ENCODE results near the gene NCAM2. TPM values are rescaled to one million over a fixed set of nuclear protein-coding genes. Genes with fewer than 3 reads are reported as not detected.

Gene NCAM2
- total and polyA plus RNA-seq, 4 donors = 30.7 to 138 (median 61.1) TPM

DNA sequence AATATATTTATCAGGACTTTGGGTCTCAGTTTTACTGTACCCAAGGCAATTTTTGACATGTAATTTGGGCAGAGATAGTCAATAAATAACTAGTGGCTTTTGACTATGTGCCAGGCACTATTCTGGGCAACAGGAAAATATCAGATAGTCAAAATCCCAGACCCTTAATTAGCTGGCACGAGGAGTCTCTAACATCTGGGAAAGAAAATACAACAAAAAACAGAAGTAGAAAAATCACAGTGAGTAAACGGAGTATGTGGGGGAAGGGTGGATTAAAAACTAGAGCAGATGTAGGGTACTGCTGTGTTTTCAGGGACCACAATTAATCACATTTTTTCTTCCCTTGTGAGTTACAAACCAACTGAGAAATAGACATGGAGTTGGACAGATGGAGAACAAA lies 217.8 kb downstream of the NCAM2 start:
- Histone ChIP-seq H3K36me3 (ENCODE audit: control insufficient read depth, insufficient read depth, low read length) (no peaks in the 10 kb centered on the region), H3K9me3 (ENCODE audit: control insufficient read depth, insufficient read depth, low read length) (no peaks in the 10 kb centered on the region), H3K4me3 (ENCODE audit: low read depth, low read length) (no peak overlapping the region), H3K27ac (ENCODE audit: low read depth, low read length) (no peak overlapping the region), H3K4me1 (ENCODE audit: control insufficient read depth, insufficient read depth, low read length) (no peaks in the 10 kb centered on the region), H3K27me3 (ENCODE audit: control insufficient read depth, insufficient read depth, low read length) (no peaks in the 10 kb centered on the region)
- WGBS (ENCODE audit: insufficient coverage) = no CpG with 5 or more reads among the region's 2 CpGs
- DNase-seq (ENCODE audit: low read depth in 4 of 6, low spot score in 6 of 6) = peak in 1 of 6 donors; percentile 30

DNA sequence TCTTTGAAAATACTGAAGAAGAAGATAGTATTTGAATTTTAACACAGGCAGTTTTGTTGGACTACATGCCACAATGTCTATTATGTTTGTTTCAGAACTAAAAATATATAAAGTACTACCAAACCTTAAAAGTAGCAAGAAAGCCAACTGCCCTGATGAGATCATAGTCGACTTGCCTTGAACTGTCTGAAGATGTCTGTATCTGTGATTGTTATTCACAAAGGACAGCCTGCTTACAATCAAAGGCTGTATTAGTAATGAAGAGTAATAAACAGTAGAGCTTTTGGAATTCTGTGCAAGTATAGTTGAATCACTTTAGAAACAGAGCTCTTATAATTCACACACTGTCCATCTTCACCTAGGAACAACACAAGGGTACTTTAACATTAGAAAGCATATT lies 228.3 kb downstream of the NCAM2 start:
- H3K4me1 ChIP-seq (ENCODE audit: control insufficient read depth, insufficient read depth, low read length) = no peaks in the 10 kb centered on the region
- no peak for DNase-seq (ENCODE audit: low read depth in 4 of 6, low spot score in 6 of 6)
- WGBS (ENCODE audit: insufficient coverage) = no CpG with 5 or more reads among the region's 1 CpG
- no peaks in the 10 kb centered on the region for H3K27me3 ChIP-seq (ENCODE audit: control insufficient read depth, insufficient read depth, low read length)
- H3K9me3 ChIP-seq (ENCODE audit: control insufficient read depth, insufficient read depth, low read length) = peaks cover 6% of the 10 kb centered on the region
- H3K4me3 ChIP-seq (ENCODE audit: low read depth, low read length) = no peak overlapping the region
- H3K27ac ChIP-seq (ENCODE audit: low read depth, low read length) = no peak overlapping the region
- H3K36me3 ChIP-seq (ENCODE audit: control insufficient read depth, insufficient read depth, low read length) = no peaks in the 10 kb centered on the region

DNA sequence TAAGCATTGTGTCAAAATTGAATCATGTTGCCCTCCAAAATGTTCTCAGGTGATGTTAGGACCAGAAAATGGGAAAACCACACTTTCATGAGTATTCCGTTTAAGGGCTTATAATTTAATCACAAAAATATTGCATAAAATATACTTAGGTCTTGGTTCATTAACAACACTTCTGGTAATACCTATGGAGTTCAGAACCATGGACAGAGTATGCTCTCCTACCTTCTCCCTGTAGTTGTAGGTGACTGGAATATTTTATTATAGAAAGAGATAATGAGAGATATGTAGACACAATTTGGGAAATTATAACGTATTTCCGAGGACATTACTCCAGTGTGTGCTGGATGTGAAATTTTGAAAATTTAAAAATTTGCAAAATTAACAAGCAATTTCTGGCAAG lies 232.5 kb downstream of the NCAM2 start:
- no peaks in the 10 kb centered on the region for H3K9me3 ChIP-seq (ENCODE audit: control insufficient read depth, insufficient read depth, low read length)
- H3K4me3 ChIP-seq (ENCODE audit: low read depth, low read length) = no peak overlapping the region
- no peaks in the 10 kb centered on the region for H3K27me3 ChIP-seq (ENCODE audit: control insufficient read depth, insufficient read depth, low read length)
- H3K4me1 ChIP-seq (ENCODE audit: control insufficient read depth, insufficient read depth, low read length) = no peaks in the 10 kb centered on the region
- no peak for DNase-seq (ENCODE audit: low read depth in 4 of 6, low spot score in 6 of 6)
- H3K27ac ChIP-seq (ENCODE audit: low read depth, low read length) = no peak overlapping the region
- WGBS (ENCODE audit: insufficient coverage) = 93% methylated on average over 2 of the region's 3 CpGs
- no peaks in the 10 kb centered on the region for H3K36me3 ChIP-seq (ENCODE audit: control insufficient read depth, insufficient read depth, low read length)

DNA sequence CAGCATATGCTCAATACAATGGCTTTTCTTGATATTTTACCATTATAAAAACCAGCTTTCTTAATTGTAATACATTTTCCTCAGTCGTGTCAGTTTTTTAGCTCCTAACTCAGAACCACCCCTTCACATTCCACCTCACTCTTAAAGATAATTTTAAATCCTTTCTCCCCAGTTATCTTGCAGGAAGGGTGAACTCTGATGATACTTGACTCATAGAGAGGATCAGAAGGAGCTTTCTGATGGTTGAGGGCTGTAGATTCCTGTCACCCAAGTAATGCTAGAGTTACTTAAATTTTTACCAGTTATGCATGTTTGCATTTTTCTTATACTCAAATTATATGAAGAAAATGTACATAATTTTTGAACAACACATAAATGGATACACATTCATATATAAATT lies 233.7 kb downstream of the NCAM2 start:
- Histone ChIP-seq H3K27ac (ENCODE audit: low read depth, low read length) (no peak overlapping the region), H3K4me1 (ENCODE audit: control insufficient read depth, insufficient read depth, low read length) (no peaks in the 10 kb centered on the region), H3K36me3 (ENCODE audit: control insufficient read depth, insufficient read depth, low read length) (no peaks in the 10 kb centered on the region), H3K27me3 (ENCODE audit: control insufficient read depth, insufficient read depth, low read length) (no peaks in the 10 kb centered on the region), H3K9me3 (ENCODE audit: control insufficient read depth, insufficient read depth, low read length) (no peaks in the 10 kb centered on the region), H3K4me3 (ENCODE audit: low read depth, low read length) (no peak overlapping the region)
- no CpG with 5 or more reads among the region's 1 CpG for WGBS (ENCODE audit: insufficient coverage)
- no peak for DNase-seq (ENCODE audit: low read depth in 4 of 6, low spot score in 6 of 6)

DNA sequence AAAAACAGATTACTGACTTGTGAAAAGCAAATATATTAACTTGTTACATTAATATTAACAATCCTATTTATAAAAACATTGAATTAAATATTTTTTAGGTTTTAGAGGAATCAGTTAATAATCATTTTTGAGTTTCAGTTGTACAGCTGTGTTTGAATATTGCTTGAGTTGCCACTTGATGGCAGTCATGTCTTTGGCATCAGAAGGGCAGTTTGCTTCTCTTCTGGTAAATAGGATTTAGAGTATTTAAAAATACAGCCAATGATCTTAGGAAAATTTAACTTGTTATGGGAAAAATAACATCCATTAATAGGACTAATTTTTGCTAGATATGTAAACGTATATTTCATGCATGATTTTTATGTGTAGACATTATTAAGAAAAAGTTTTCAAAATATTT lies 234.1 kb downstream of the NCAM2 start:
- Histone ChIP-seq H3K4me3 (ENCODE audit: low read depth, low read length) (no peak overlapping the region), H3K4me1 (ENCODE audit: control insufficient read depth, insufficient read depth, low read length) (no peaks in the 10 kb centered on the region), H3K27ac (ENCODE audit: low read depth, low read length) (no peak overlapping the region), H3K9me3 (ENCODE audit: control insufficient read depth, insufficient read depth, low read length) (no peaks in the 10 kb centered on the region), H3K27me3 (ENCODE audit: control insufficient read depth, insufficient read depth, low read length) (no peaks in the 10 kb centered on the region), H3K36me3 (ENCODE audit: control insufficient read depth, insufficient read depth, low read length) (no peaks in the 10 kb centered on the region)
- no CpG with 5 or more reads among the region's 1 CpG for WGBS (ENCODE audit: insufficient coverage)
- DNase-seq (ENCODE audit: low read depth in 4 of 6, low spot score in 6 of 6) = peak in 5 of 6 donors; percentile 15 to 83 (median 26)

DNA sequence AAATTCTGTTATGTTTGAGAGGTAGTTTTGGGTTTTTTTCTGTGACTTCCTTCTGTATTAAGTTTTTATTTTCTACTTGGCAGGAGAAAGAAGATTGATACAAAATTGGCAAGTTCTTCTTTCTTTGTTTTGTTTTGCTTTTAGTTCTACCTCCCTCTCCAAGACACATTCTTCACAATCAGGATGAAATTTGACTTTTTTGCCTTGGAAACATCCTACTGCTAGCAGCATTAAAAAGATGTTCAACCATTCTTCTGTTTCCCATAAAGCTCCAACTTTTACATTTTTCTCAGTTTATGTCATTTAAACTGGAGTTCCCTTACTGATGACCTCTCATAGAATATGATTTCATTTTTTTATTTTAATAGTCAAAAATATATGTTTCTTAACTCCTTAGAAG lies 234.8 kb downstream of the NCAM2 start:
- Histone ChIP-seq H3K27me3 (ENCODE audit: control insufficient read depth, insufficient read depth, low read length) (no peaks in the 10 kb centered on the region), H3K36me3 (ENCODE audit: control insufficient read depth, insufficient read depth, low read length) (no peaks in the 10 kb centered on the region), H3K4me3 (ENCODE audit: low read depth, low read length) (no peak overlapping the region), H3K27ac (ENCODE audit: low read depth, low read length) (no peak overlapping the region), H3K9me3 (ENCODE audit: control insufficient read depth, insufficient read depth, low read length) (no peaks in the 10 kb centered on the region), H3K4me1 (ENCODE audit: control insufficient read depth, insufficient read depth, low read length) (no peaks in the 10 kb centered on the region)
- no peak for DNase-seq (ENCODE audit: low read depth in 4 of 6, low spot score in 6 of 6)

DNA sequence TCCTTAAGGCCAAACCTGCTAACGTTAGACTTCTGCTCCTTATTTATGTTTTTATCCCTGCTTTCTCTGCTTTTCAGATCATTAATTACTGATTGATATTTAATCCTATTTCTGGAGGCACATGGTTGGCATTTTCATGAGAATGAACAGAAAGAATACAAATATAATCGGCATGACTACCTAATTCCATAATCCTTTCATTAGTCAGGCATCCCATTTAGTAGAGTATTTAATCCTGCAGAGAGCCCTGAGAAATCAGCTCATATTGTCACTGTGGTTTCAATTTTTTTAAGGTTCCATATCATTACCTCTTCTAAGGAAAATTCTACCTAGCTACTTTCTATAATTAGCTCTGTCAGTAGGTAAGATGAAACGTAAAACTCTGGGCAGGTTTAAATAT lies 238.8 kb downstream of the NCAM2 start:
- Histone ChIP-seq H3K9me3 (ENCODE audit: control insufficient read depth, insufficient read depth, low read length) (no peaks in the 10 kb centered on the region), H3K4me1 (ENCODE audit: control insufficient read depth, insufficient read depth, low read length) (no peaks in the 10 kb centered on the region), H3K27me3 (ENCODE audit: control insufficient read depth, insufficient read depth, low read length) (no peaks in the 10 kb centered on the region), H3K36me3 (ENCODE audit: control insufficient read depth, insufficient read depth, low read length) (no peaks in the 10 kb centered on the region), H3K27ac (ENCODE audit: low read depth, low read length) (no peak overlapping the region), H3K4me3 (ENCODE audit: low read depth, low read length) (no peak overlapping the region)
- peak in 1 of 6 donors; percentile 57 for DNase-seq (ENCODE audit: low read depth in 4 of 6, low spot score in 6 of 6)
- 67% methylated on average over 1 of the region's 3 CpGs for WGBS (ENCODE audit: insufficient coverage)

DNA sequence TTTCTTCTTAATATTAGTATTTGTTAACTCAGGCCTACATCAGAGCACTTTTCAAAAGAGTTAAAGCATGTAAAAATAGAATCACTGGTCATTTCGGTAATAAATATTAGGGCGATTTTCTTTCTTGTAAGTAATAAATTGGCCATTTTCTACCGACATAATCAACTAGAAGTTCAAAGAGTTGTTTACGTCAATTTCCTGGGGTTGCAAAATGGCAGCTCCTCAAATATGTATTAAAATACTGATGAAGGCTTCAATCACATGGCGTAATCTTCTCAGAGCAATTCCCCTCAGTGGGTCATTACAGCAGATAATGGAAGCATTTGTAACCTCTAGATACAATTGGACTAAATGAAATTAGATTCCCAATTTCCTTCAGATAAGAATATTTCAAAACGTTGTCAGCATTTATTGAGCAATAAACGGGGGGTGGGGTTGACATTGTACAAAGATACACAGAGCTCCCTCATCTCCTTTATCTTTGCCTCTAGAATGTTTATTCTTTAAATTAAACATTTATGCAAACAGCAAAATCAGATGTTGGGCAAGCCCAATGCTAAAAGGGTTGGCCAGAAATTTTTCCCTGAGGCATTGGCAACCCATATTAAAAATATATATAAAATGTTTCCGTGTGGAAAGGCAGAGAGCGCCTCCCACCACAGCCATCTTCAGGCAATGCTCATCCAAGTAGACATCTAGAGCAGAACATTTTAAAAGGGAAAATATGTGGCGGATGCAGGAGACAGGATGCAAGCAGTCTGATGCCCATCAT lies 240.6 kb downstream of the NCAM2 start:
- Histone ChIP-seq H3K27me3 (ENCODE audit: control insufficient read depth, insufficient read depth, low read length) (no peaks in the 10 kb centered on the region), H3K27ac (ENCODE audit: low read depth, low read length) (no peak overlapping the region), H3K4me1 (ENCODE audit: control insufficient read depth, insufficient read depth, low read length) (no peaks in the 10 kb centered on the region), H3K36me3 (ENCODE audit: control insufficient read depth, insufficient read depth, low read length) (no peaks in the 10 kb centered on the region), H3K9me3 (ENCODE audit: control insufficient read depth, insufficient read depth, low read length) (no peaks in the 10 kb centered on the region), H3K4me3 (ENCODE audit: low read depth, low read length) (no peak overlapping the region)
- WGBS (ENCODE audit: insufficient coverage) = no CpG with 5 or more reads among the region's 10 CpGs
- DNase-seq (ENCODE audit: low read depth in 4 of 6, low spot score in 6 of 6) = peak in 1 of 6 donors; percentile 25

DNA sequence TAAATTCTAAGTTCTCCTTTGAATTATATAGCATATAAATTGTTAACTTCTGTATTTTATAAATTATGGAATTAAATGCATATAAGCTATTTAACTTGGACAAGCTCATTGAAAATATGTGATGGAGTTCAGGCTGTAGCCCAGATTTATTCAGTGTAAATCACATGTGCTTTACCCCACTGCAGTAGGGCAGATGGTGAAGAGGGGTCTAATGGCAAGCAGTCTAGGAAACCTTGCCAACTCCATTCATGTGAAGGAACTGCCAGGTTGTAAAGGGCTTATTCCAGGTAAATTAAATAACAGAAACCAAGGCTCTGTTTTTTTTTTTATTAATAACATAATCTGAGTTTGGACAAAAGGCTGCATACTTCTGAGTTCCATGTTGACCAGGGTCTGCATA lies 243.2 kb downstream of the NCAM2 start:
- no peaks in the 10 kb centered on the region for H3K36me3 ChIP-seq (ENCODE audit: control insufficient read depth, insufficient read depth, low read length)
- no peak overlapping the region for H3K4me3 ChIP-seq (ENCODE audit: low read depth, low read length)
- H3K27me3 ChIP-seq (ENCODE audit: control insufficient read depth, insufficient read depth, low read length) = no peaks in the 10 kb centered on the region
- H3K9me3 ChIP-seq (ENCODE audit: control insufficient read depth, insufficient read depth, low read length) = no peaks in the 10 kb centered on the region
- H3K4me1 ChIP-seq (ENCODE audit: control insufficient read depth, insufficient read depth, low read length) = no peaks in the 10 kb centered on the region
- H3K27ac ChIP-seq (ENCODE audit: low read depth, low read length) = no peak overlapping the region
- DNase-seq (ENCODE audit: low read depth in 4 of 6, low spot score in 6 of 6) = peak in 1 of 6 donors; percentile 68

DNA sequence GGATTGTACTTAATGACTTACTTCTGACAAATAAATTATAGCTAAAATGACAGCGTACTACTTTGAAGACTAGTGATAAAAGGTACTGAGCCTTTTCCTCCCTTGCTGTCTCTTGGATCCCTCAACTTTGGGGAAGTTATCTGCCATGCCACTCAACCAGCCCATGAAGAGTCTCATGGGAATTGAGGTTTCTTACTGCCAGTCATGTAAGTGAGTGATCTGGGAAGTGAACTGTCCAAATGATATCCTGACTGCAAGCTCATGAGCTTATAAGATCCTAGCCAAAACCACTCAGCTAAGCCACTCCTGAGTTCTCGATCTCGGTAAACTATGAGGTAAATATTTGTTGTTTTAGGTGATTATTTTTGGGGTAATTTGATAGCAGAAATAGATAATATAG lies 247.8 kb downstream of the NCAM2 start:
- no peaks in the 10 kb centered on the region for H3K4me1 ChIP-seq (ENCODE audit: control insufficient read depth, insufficient read depth, low read length)
- H3K27ac ChIP-seq (ENCODE audit: low read depth, low read length) = no peak overlapping the region
- DNase-seq (ENCODE audit: low read depth in 4 of 6, low spot score in 6 of 6) = no peak
- no peaks in the 10 kb centered on the region for H3K27me3 ChIP-seq (ENCODE audit: control insufficient read depth, insufficient read depth, low read length)
- H3K4me3 ChIP-seq (ENCODE audit: low read depth, low read length) = no peak overlapping the region
- no CpG with 5 or more reads among the region's 3 CpGs for WGBS (ENCODE audit: insufficient coverage)
- no peaks in the 10 kb centered on the region for H3K36me3 ChIP-seq (ENCODE audit: control insufficient read depth, insufficient read depth, low read length)
- H3K9me3 ChIP-seq (ENCODE audit: control insufficient read depth, insufficient read depth, low read length) = no peaks in the 10 kb centered on the region
